Coronary artery (tissue), 2 donors: Measurements from ENCODE around the gene FAXDC2.

ENCODE experiments used
- DNase-seq: peaks from one replicate; pipeline ENCODE4 v3.0.0-alpha.2; 2017; ENCODE audit warnings: low spot score
- H3K27ac ChIP-seq, 2 donors: fragments of 200-600 bp; sonication (generic); one replicate each; pipeline ENCODE4 v1.5.1; 2016 to 2019
- H3K4me3 ChIP-seq: fragments of 200-600 bp; sonication (generic); 2 replicates; pipeline ENCODE4 v1.5.1; 2016; ENCODE audit warnings: mild to moderate bottlenecking, moderate library complexity
- TF ChIP-seq, protein P1 (sequence below): fragments of 200-600 bp; sonication (generic); IDR thresholded peaks from one replicate; pipeline ENCODE4 v1.5.1; 2019; ENCODE audit warnings: antibody characterized with exemption

FAXDC2 gene

DNA sequence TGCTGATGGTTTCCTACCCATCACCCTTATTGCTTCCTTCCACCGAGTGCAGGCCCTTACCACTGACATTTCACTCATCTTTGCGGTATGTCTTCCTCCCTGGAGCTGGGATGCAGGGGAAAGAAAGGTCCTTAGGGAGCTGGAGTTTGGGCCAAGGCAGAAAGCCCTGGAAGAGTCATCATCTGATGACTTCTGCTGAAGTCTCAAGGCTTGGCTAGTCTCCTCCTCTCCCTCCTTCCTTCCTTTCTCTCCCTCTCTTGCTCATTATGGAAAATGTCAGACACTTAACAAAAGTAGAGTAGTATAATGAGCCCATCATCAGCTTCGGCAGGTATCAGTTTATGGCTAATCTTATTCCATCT is 55.2 kb downstream of the FAXDC2 start:
- no peak for DNase-seq
- TF ChIP-seq, protein P1, sequence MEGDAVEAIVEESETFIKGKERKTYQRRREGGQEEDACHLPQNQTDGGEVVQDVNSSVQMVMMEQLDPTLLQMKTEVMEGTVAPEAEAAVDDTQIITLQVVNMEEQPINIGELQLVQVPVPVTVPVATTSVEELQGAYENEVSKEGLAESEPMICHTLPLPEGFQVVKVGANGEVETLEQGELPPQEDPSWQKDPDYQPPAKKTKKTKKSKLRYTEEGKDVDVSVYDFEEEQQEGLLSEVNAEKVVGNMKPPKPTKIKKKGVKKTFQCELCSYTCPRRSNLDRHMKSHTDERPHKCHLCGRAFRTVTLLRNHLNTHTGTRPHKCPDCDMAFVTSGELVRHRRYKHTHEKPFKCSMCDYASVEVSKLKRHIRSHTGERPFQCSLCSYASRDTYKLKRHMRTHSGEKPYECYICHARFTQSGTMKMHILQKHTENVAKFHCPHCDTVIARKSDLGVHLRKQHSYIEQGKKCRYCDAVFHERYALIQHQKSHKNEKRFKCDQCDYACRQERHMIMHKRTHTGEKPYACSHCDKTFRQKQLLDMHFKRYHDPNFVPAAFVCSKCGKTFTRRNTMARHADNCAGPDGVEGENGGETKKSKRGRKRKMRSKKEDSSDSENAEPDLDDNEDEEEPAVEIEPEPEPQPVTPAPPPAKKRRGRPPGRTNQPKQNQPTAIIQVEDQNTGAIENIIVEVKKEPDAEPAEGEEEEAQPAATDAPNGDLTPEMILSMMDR = no peak
- Histone ChIP-seq H3K27ac (peak overlapping the region in 1 of 2 donors; percentile 74), H3K4me3 (no peak overlapping the region)

DNA sequence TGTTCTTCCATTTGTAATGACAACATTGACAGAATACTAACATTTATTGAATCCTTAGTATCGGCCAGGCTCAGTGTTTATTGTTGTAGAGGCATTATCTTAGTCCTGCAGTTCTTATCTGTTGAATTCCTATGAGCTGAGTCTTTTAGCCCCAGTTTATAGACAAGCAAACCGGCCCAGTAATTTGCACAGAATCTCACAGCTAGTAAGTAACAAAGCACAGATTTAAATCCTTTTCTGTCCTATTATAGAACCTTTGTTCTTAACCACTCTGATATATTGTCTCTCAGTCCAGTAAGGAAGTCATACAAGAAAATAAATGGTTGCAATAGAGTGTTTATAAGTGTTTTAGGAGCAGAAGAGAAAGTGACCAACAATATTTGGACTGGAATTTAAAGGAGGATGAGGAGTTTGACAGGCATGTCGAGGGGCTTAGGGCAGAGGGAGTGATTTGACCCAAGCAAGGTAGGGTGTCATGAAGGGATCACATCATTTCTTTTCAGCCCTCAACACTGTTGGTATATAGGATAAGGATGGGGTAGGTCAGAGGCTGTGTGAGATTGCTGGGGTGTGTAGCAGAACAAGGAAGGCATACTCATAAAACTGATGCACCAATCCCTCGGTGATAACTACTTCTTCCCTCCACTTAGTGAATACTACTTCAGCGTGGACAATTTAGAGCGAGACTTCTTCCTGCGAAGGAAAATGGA is 55.7 kb downstream of the FAXDC2 start:
- no peak overlapping the region for H3K4me3 ChIP-seq
- H3K27ac ChIP-seq = peak overlapping the region; percentile 7 to 74
- TF ChIP-seq, protein P1 = no peak
- DNase-seq = no peak

DNA sequence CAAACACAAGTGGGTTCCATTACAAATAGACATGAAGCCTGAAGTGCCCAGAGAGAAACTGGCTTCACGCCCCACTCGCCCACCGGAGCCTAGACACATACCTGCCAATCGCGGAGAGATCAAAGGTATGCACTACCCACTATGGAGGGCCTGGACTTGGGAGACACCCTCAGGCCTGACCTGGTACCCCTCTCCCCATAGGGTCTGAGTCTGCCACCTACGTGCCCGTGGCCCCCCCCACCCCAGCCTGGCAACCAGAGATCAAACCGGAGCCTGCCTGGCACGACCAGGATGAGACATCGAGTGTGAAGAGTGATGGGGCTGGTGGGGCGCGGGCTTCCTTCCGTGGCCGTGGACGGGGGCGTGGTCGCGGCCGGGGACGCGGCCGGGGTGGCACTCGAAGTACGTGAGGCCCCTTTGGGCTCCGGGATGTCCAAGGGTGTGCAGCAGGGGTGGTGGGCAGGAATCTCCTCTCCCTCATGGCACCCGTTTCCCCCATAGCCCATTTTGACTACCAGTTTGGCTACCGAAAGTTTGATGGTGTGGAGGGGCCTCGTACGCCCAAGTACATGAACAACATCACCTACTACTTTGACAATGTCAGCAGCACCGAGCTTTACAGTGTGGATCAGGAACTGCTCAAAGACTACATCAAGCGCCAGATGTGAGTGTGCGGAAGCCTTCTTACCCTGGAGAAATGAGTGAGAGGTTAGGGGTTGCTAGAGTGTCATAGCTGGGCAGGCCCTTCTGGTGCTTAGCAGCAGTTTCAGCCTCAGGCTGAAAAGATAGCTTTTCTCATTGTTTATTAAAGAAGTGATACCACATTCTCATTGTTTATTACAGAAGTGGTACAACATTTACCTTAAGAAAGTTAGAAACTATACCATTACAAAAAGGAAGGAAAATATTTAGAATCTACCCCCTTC is 56.5 kb downstream of the FAXDC2 start:
- no peak for DNase-seq
- H3K4me3 ChIP-seq = no peak overlapping the region
- TF ChIP-seq, protein P1 = no peak
- peak overlapping the region; percentile 7 to 10 for H3K27ac ChIP-seq

DNA sequence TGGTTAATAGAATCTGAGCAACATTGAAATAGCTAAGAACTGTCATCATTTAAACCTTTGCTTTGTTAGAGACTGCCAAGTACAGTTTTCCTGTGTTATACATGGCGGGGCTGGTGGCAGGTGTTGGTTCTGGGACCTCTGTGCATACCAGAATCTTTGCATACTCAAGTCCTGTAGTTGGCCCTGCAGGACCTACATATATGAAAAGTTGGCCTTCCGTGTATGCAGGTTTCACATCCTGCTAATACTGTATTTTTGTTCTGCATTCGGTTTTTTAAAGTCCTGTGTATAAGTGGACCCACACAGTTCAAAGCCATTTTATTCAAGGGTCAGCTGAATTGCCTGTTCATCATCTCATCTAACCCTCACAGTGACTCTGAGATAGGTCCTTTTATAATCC is 58.9 kb downstream of the FAXDC2 start:
- no peak for DNase-seq
- Histone ChIP-seq H3K4me3 (no peak overlapping the region), H3K27ac (no peak overlapping the region)
- TF ChIP-seq, protein P1 = no peak

DNA sequence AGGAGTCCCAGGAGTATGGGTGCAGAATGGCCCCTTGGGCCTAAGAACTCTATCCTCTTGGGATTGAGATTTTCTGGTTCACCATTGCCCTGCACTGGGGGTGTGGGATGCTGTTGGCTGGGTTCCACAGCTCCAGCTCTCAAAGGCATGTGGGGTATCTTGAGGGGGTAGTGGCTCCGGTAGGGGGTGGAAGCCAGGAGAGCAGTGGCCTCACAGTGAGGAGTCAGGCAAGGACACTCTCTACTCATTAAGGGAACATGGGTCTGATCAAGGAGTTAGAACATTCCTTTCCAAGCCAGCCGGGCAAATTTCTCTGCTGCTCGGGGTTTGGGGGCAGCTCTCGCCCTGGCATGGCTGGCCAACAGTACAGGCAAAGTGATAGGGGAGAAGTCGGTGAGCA is 62.2 kb downstream of the FAXDC2 start:
- TF ChIP-seq, protein P1 = no peak
- Histone ChIP-seq H3K27ac (peak overlapping the region in 1 of 2 donors; percentile 4), H3K4me3 (peak overlapping the region; percentile 11)
- DNase-seq = no peak

DNA sequence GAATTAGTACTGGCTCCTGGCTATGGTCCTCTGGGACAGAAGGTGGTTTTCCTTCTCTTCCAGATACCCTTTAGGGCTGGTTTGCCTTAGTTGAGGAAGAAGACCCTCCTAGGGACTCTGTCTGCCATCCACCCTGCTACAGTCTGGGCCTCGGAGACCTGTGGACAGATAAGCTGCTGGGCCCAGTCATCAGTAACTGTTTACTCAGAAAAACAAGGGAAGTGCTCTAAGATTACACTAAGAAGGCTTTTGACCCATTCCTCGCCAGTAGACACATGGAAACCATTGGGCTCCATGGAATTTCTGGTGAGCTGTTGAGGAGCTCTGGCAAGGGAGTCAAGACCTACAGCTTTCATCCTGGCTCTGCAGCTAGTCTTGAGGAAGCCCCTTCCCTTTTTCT is 64.0 kb downstream of the FAXDC2 start:
- no peak for DNase-seq
- TF ChIP-seq, protein P1 = no peak
- H3K27ac ChIP-seq = no peak overlapping the region

More for the DNA sequence above, 64.0 kb downstream of the FAXDC2 start:
- H3K4me3 ChIP-seq = no peak overlapping the region
